ENCODE results near the gene C11orf52. TPM values are rescaled to one million over a fixed set of nuclear protein-coding genes. Genes with fewer than 3 reads are reported as not detected.

C11orf52 gene
- total RNA-seq, 1 donor from 2014 or later: not detected

DNA sequence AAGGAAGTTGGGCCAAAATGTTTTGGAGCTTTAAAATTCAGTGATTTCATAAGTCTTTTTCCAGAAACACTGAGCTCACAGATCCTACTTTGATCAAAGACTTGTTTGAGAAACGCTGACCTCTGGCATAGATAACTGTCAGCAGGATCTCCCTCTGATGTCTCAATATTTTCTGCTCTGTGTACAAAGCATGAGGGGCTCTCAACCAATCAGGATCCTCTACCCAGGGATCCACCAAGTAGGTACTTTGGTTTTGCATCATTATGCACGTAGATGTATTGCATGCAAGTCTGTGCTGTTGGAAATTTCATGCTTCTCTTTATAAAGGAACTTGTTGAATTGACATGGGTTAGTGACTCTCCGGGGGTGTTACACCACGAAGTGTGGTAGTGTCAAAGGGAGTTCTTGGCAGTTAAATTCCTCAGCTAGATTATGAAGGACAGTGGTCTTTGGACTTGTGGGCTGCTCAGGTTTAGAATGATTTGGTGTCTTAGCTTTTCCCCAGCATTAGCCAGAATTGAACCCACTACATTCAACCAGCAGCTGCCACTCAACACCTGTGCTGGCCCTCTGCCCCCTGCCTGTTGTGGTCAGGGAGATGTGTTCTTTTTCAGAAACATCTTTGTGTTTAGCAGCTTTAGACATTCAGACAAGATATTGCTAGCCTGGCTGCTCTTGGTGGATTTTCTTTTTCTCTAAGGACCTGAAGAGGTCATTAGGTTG lies 16.8 kb downstream of the C11orf52 start:
- DNase-seq (ENCODE audit: low spot score in 2 of 2): no peak
- FAIRE-seq: no peak

DNA sequence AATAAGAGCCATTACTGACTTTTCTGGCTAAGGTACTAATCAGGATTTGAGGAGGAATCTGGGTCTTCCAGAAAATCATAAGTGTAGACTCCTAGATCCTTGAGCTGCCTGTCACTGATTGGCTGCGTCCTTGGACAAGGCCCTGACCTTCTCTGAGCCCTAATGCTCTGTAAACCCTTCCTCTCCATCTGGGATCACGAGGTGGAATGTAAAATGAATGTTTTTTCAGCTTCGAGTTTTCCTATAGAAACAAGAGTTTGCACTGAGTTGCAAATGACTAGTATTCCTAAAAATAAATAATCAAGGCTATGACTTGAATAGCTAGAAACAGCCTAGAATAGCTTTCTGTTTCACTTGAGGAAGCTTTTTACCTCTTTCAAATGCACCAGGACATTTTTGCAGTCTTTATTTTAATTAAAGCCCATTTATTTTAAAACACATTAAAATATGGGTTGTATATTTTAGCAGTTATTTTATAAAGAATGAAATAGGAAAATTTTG lies 17.4 kb downstream of the C11orf52 start:
- DNase-seq (ENCODE audit: low spot score in 2 of 2): no peak
- FAIRE-seq: no peak

DNA sequence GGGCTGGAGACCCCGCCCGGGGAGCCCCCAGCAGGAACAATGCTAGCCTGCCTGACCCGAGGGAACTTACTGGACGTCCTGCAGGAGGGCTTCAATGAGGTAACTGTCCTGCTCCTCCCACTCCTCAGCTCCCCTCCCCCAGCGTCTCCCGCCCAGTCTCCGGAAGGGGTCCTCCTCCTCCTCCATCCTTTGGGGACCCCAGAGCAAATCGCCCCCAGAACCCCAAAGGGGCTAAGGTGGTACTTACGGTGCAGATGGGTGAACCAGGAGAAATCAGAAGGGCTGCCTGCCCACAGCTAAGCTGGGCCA lies 18.7 kb downstream of the C11orf52 start:
- DNase-seq (ENCODE audit: low spot score in 2 of 2) (no peak), FAIRE-seq (no peak)

DNA sequence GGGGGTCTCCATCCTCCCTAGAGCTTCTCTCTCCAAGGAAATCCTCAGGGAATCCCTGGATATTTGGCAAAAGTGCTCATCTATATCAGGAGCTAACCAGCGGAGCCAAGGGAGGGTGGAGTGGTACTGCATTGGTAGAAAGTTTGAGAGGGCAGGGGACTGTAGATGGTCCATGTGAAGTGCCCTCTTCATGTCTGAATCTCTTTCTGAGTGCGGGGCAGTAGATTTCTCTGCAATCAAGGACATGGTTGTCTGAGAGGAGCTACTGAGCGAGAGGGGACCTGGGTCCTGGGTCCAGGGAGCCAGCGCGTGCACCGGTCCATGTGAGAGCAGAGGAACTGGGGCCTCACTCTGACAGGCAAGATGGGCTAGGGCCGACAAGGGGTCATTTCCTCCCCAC lies 19.1 kb downstream of the C11orf52 start:
- no peak for FAIRE-seq
- DNase-seq (ENCODE audit: low spot score in 2 of 2): no peak

DNA sequence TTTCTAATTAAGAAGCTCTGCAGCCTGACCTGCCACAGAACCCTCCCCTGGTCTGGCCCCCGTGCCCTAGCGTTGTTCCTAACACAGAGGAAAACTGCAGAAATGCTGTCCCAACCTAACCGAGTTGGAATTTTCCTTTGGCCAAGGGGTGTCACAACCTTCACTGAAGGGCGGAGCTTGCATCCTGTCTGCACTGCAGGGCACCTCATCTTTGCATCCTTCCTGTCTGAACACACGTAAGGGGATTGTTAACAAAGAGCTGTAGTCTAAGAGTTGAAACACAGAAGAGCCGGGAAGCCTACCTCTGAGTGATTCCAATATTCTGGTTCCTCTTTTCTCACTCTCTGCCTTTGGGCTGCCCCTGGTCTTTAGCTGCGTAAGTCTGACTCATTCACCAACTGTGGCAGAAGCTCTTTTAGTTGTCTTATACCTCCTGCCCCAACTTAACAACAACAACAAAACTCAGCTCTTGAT lies 20.0 kb downstream of the C11orf52 start:
- no peak for FAIRE-seq
- DNase-seq (ENCODE audit: low spot score in 2 of 2): no peak

GRCh38 chr11:111939836-111940604 lies 21.3 kb downstream of the C11orf52 start:
- FAIRE-seq: no peak
- no peak for DNase-seq (ENCODE audit: low spot score in 2 of 2)

DNA sequence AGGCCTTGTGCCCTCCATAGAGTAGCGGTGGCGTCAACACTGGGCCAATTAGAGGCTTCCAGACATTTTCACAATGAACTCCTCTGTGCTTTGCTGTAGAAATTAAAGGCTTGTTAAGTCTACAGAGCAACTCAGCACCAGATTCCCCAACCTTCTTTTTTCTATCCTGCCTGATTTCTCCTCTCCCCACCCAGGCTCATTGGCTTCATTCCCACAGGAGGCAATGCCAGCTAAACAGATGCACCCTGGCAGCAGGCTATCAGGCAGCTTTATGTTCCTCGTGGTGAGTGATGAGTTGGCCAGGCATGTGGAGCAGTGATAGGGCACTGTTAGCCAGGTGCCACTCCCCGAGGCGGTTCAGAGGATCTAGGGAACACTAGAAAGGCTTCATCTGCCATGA lies 23.2 kb downstream of the C11orf52 start:
- DNase-seq (ENCODE audit: low spot score in 2 of 2): no peak
- no peak for FAIRE-seq

DNA sequence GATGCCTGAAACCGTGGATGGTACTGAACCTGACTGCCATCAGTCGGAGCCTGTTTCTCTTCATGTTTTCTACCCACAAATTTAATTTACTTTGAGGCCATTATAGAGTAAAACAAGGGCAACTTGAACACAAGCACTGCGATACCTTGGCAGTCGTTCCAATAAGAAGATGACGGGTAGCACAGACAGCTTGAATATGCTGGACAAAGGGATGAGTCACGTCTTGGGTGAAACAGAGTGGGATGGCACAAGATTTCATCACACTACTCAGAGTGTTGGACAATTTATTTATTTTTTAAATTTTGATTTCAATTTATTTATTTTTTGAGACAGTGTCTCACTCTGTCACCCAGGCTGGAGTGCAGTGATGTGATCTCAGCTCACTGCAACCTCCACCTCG lies 24.1 kb downstream of the C11orf52 start:
- no peak for FAIRE-seq
- DNase-seq (ENCODE audit: low spot score in 2 of 2): no peak

DNA sequence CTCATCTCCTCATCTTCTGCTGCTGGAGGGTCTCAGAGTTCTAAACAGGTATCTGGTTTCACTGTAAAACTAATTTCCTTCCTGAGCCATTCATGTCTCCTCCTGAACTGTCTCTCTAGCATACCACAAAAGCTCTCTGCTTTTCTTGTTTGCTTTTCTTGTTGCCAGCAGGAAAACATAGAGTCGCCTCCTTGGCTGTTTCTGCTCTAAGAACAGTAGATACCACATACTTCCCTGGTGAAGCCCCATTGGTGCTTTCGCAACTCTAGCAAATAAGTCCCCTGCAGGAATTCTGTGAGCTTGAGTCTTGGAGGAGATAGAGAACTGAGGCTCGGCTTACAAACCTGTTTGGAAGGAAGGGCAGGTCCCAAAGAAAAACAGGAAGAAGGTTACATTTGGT lies 25.4 kb downstream of the C11orf52 start:
- FAIRE-seq (no peak), DNase-seq (ENCODE audit: low spot score in 2 of 2) (no peak)

- FAIRE-seq (no peak), DNase-seq (ENCODE audit: low spot score in 2 of 2) (no peak)
These were observed 25.9 kb downstream of the C11orf52 start for GRCh38 chr11:111944651-111945051.

GRCh38 chr11:111945198-111945597 lies 26.5 kb downstream of the C11orf52 start:
- DNase-seq (ENCODE audit: low spot score in 2 of 2): no peak
- no peak for FAIRE-seq

DNA sequence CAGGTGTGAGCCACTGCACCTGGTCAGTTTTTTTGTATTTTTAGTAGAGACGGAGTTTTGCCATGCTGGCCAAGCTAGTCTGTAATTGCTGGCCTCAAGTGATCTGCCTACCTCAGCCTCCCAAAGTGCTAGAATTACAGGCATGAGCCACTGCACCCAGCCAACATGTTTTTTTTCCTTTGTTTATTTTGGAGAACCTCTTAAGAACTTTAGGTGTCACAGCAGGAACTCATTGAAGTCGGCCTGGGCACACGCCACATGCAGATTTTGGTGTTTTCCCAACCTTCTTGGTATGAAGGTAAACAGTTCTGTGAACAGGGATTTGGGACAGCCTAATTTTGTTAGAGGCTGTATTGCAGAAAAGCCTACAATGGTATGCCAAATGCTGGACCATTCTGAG lies 27.8 kb downstream of the C11orf52 start:
- DNase-seq (ENCODE audit: low spot score in 2 of 2): no peak
- no peak for FAIRE-seq

DNA sequence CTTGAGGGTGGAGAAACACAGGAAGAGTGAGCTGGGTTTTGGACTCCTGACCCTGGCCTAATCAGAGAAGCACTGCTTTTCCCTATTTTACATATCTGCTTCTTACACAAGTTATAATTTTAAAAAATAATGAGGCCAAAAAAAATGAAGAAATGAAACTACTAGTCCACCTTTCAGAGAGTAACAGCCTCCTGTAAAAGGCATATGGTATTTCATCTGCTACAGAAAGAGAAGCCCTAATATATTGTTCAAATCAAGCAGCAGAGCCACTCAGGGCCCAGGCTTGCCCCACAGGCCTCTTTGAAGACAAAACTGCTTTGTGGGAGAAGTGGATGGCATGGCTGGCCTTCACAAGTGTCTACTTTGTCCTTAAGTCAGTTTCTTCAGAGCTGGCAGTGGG lies 28.4 kb downstream of the C11orf52 start:
- FAIRE-seq: no peak
- DNase-seq (ENCODE audit: low spot score in 2 of 2): no peak

DNA sequence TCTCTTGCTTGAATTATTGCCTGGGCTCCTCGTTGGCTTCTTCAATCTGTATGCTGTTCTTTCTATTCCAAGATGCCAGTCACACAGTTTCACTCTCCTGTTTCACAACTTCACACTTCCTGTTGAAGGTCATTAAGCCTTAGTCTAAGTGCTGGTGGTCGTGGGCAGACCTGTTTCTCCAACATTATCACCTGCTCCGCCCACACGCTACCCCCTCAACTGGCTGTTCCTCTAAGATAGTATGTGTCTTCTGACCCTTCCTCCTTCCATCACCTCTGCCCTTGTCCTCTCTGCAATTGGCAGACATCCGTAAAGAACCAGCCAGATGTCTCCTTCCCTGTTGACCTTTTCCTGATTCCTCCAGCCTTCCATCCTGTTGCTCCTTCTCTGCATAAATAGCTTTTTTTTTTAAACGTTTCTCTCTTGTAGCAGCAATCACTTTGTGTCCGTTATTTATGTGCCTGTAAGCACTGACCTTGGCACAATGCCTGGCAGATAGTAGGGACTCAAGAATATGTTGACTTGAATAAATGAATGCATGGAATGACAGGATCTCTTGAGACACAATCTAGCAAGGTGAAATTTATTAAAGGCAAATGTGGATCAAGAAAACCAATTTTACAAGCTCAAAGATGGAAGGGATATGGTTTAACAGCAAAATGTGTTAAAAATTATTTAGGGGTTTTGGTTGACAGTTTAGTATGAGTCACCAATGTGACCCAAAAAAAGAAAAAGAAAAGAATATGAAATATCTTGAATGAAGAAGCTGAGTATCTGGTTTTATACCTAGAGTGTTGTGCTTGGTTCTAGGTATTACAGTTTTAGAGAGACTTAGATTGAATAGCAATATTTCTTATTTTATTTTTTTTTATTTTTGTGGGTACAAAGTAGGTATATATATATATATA lies 31.1 kb downstream of the C11orf52 start:
- FAIRE-seq: no peak
- DNase-seq (ENCODE audit: low spot score in 2 of 2): no peak

- FAIRE-seq (no peak), DNase-seq (ENCODE audit: low spot score in 2 of 2) (no peak)
These were observed 32.9 kb downstream of the C11orf52 start for GRCh38 chr11:111951565-111951964.

DNA sequence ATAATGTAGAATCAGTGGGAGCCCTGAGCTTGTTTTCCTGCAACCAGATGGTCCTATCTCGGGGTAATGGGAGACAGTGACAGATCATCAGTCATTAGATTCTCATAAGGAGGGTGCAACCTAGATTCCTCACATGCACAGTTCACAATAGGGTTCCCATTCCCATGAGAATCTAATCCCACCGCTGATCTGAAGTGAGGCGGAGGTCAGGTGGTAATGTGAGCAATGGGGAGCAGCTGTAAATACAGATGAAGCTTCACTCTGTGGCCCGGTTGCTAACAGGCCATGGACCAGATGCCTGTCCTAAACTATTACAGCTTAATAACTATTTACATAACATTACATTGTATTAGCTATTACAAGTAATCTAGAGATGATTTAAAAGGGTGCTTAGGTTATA lies 35.4 kb downstream of the C11orf52 start:
- no peak for FAIRE-seq
- no peak for DNase-seq (ENCODE audit: low spot score in 2 of 2)

DNA sequence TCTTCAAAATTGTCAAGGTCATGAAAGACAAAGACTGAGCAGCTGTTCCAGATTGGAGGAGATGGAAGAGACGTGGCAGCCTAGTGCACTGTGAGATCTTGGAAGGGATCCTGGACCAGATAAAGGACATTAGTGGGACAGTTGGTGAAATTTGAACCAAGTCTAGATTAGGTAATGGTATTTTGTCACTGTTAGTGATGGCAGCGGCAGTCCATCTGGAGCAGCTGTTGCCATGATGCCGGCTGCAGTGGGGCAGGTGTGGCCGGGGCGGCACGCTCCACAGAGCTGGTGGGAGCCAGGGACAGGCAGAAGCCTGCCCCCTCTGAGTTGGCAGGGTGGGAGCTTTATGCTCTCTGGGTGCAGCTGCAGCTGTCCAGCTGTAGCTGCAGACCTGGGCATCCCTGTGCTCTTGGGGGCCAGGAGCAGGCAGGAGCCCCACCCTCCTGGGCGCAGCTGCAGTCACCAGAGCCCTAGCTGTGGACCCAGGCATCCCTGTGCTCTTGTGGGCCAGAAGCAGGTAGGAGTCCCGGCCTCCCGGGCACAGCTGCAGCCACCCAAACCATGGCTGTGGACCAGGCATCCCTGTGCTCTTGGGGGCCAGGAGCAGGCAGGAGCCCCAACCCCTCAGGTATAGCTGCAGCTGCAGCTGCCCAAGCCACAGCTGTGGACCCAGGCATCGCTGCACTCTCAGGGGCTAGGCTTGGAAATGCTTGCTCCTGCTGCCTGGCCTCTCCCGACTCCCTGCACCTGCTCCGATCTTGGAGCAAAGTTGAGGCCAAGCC lies 39.1 kb downstream of the C11orf52 start:
- DNase-seq (ENCODE audit: low spot score in 2 of 2): no peak
- no peak for FAIRE-seq

DNA sequence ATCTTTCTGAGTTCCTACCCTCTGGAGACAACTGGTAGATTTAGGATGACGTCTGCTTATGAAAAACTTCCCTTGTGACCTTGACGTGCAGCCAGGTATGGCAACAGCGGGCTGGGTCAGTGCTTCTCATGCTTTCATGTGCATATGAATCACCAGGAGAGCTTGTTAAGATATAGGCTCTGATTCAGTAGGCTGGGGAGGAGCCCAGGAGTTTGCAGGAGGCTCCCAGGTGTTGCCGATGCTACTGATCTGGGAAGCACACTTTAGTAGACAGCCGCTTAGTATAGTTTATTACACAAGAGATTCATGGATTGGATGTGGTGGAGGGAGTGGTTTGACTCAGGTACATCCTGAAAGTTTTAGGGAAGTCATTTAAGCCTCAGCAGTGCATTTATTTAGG lies 42.2 kb downstream of the C11orf52 start:
- no peak for DNase-seq (ENCODE audit: low spot score in 2 of 2)
- no peak for FAIRE-seq

GRCh38 chr11:111961389-111962300 lies 42.9 kb downstream of the C11orf52 start:
- DNase-seq (ENCODE audit: low spot score in 2 of 2) (no peak), FAIRE-seq (no peak)

Measured in frontal cortex (tissue), 4 donors.